Measurements from ENCODE around the gene RIC3. TPM values are rescaled to one million over a fixed set of nuclear protein-coding genes. Genes with fewer than 3 reads are reported as not detected.

RIC3 gene
- total RNA-seq, 4 donors from 2014 or later, result 2.2 to 7.1 (median 4.1) TPM

GRCh38 chr11:8092587-8093424 is 76.0 kb downstream of the RIC3 start:
- Histone ChIP-seq H3K27ac (no peak overlapping the region), H3K36me3 (no peaks in the 10 kb centered on the region), H3K4me1 (no peaks in the 10 kb centered on the region), H3K9me3 (no peaks in the 10 kb centered on the region), H3K27me3 (no peaks in the 10 kb centered on the region), H3K4me3 (no peak overlapping the region)
- TF ChIP-seq POLR2A (IDR thresholded peaks at IDR 0.05) (no peak), CTCF (IDR thresholded peaks at IDR 0.05 in 4 of 5, conservative IDR thresholded peaks at IDR 0.05 in 1 of 5) (peak in 4 of 5 experiments; percentile 12 to 49 (median 34))
- no peak for DNase-seq
- peak; percentile 29 to 40 for ATAC-seq
- in situ Hi-C loops (cut with MboI; ENCODE audit: low sequenced_read_pairs in 4 of 4), result loop anchor here in 3 of 4 donors (10.0 kb wide), 2 partner anchors 58 to 88 kb away; no protein-coding TSS in a partner anchor
- intact Hi-C loops (cut with DNase I; ENCODE audit: low total_unique reads), result loop anchor here (5.0 to 10.0 kb wide), 2 partner anchors 198 to 996 kb away; no protein-coding TSS in a partner anchor

- Histone ChIP-seq H3K27me3 (no peaks in the 10 kb centered on the region), H3K27ac (no peak overlapping the region), H3K4me3 (no peak overlapping the region), H3K4me1 (no peaks in the 10 kb centered on the region), H3K9me3 (no peaks in the 10 kb centered on the region), H3K36me3 (no peaks in the 10 kb centered on the region)
- in situ Hi-C loops (cut with MboI; ENCODE audit: low sequenced_read_pairs in 4 of 4), result loop anchor here in 3 of 4 donors (10.0 kb wide), 2 partner anchors 57 to 87 kb away; no protein-coding TSS in a partner anchor
- TF ChIP-seq CTCF (IDR thresholded peaks at IDR 0.05 in 4 of 5, conservative IDR thresholded peaks at IDR 0.05 in 1 of 5) (no peak), POLR2A (IDR thresholded peaks at IDR 0.05) (no peak)
- intact Hi-C loops (cut with DNase I; ENCODE audit: low total_unique reads), result loop anchor here (5.0 to 10.0 kb wide), 2 partner anchors 197 to 994 kb away; no protein-coding TSS in a partner anchor
- no peak for ATAC-seq
- DNase-seq, result no peak
These were observed 77.1 kb downstream of the RIC3 start for GRCh38 chr11:8091721-8092120.

GRCh38 chr11:8090756-8091155 is 78.1 kb downstream of the RIC3 start:
- DNase-seq, result no peak
- intact Hi-C loops (cut with DNase I; ENCODE audit: low total_unique reads) (loop anchor here (5.0 to 10.0 kb wide), 2 partner anchors 196 to 993 kb away; no protein-coding TSS in a partner anchor), in situ Hi-C loops (cut with MboI; ENCODE audit: low sequenced_read_pairs in 4 of 4) (loop anchor here in 3 of 4 donors (10.0 kb wide), 2 partner anchors 56 to 86 kb away; no protein-coding TSS in a partner anchor)
- Histone ChIP-seq H3K9me3 (no peaks in the 10 kb centered on the region), H3K27me3 (no peaks in the 10 kb centered on the region), H3K4me1 (no peaks in the 10 kb centered on the region), H3K4me3 (no peak overlapping the region), H3K27ac (no peak overlapping the region), H3K36me3 (no peaks in the 10 kb centered on the region)
- ATAC-seq, result no peak
- TF ChIP-seq CTCF (IDR thresholded peaks at IDR 0.05 in 4 of 5, conservative IDR thresholded peaks at IDR 0.05 in 1 of 5), result peak in 3 of 5 experiments; percentile 34 to 47 (median 38)
- TF ChIP-seq POLR2A (IDR thresholded peaks at IDR 0.05), result no peak

GRCh38 chr11:8089791-8090510 is 78.9 kb downstream of the RIC3 start:
- Histone ChIP-seq H3K4me1 (no peaks in the 10 kb centered on the region), H3K9me3 (no peaks in the 10 kb centered on the region), H3K27me3 (no peaks in the 10 kb centered on the region), H3K4me3 (no peak overlapping the region), H3K27ac (no peak overlapping the region), H3K36me3 (no peaks in the 10 kb centered on the region)
- in situ Hi-C loops (cut with MboI; ENCODE audit: low sequenced_read_pairs in 4 of 4), result loop anchor here in 3 of 4 donors (10.0 kb wide), 2 partner anchors 55 to 85 kb away; no protein-coding TSS in a partner anchor
- TF ChIP-seq CTCF (IDR thresholded peaks at IDR 0.05 in 4 of 5, conservative IDR thresholded peaks at IDR 0.05 in 1 of 5), result no peak
- no peak for TF ChIP-seq POLR2A (IDR thresholded peaks at IDR 0.05)
- DNase-seq (no peak), ATAC-seq (no peak)
- intact Hi-C loops (cut with DNase I; ENCODE audit: low total_unique reads), result loop anchor here (5.0 to 10.0 kb wide), 2 partner anchors 195 to 993 kb away; no protein-coding TSS in a partner anchor

Data from gastrocnemius medialis (tissue), 4 donors.